Measurements from ENCODE around the gene NDST1. TPM values are rescaled to one million over a fixed set of nuclear protein-coding genes. Genes with fewer than 3 reads are reported as not detected.

Gene NDST1
- total RNA-seq, 1 experiment from 2014 or later, result 69.9 TPM

- TF ChIP-seq HMGXB4 (CRISPR knock-in tag; IDR thresholded peaks at IDR 0.05) (no peak), ZBTB21 (CRISPR knock-in tag; IDR thresholded peaks at IDR 0.05; ENCODE audit: borderline replicate concordance) (no peak), FOXP4 (CRISPR knock-in tag; IDR thresholded peaks at IDR 0.05) (no peak), NR2C2 (CRISPR knock-in tag; IDR thresholded peaks at IDR 0.05) (no peak), NFATC4 (CRISPR knock-in tag; IDR thresholded peaks at IDR 0.05) (no peak)
These were observed 60.7 kb downstream of the NDST1 start (continued) for GRCh38 chr5:150568663-150569062.

- no peak for DNase-seq (ENCODE audit: low spot score)
- TF ChIP-seq NR2C2 (CRISPR knock-in tag; IDR thresholded peaks at IDR 0.05), result no peak
- TF ChIP-seq ZNF423 (CRISPR knock-in tag; IDR thresholded peaks at IDR 0.05), result 0 out of 2 replicates have a peak, but pooled peaks have one; percentile 7
- Mint-ChIP-seq H3K36me3 (no peaks in the 10 kb centered on the region), H3K27me3 (ENCODE audit: low read depth) (no peaks in the 10 kb centered on the region), H3K27ac (no peak overlapping the region), H3K9me3 (no peaks in the 10 kb centered on the region), H3K4me1 (no peaks in the 10 kb centered on the region), H3K4me3 (no peak overlapping the region)
- ChIA-PET CTCF (interaction anchor here (1.4 kb wide), 1 partner anchor 10 kb away, joined by 6 read pairs; no protein-coding TSS in a partner anchor), POLR2A (no interaction called here)
- ATAC-seq, result no peak
These were observed 62.4 kb downstream of the NDST1 start for GRCh38 chr5:150570333-150570732.

- no peaks in the 10 kb centered on the region for H3K27me3 Mint-ChIP-seq (ENCODE audit: low read depth)
- H3K27ac Mint-ChIP-seq, result no peak overlapping the region
- TF ChIP-seq ZBTB43 (CRISPR knock-in tag; IDR thresholded peaks at IDR 0.05) (no peak), ATF6 (CRISPR knock-in tag; IDR thresholded peaks at IDR 0.05) (no peak), KAT7 (CRISPR knock-in tag; IDR thresholded peaks at IDR 0.05; ENCODE audit: borderline replicate concordance) (no peak), USF1 (CRISPR knock-in tag; IDR thresholded peaks at IDR 0.05) (no peak), JAZF1 (CRISPR knock-in tag; IDR thresholded peaks at IDR 0.05) (no peak), FOXP4 (CRISPR knock-in tag; IDR thresholded peaks at IDR 0.05) (no peak), ZNF263 (CRISPR knock-in tag; IDR thresholded peaks at IDR 0.05; ENCODE audit: low read depth) (no peak), ZBTB21 (CRISPR knock-in tag; IDR thresholded peaks at IDR 0.05; ENCODE audit: borderline replicate concordance) (no peak), CBFB (CRISPR knock-in tag; IDR thresholded peaks at IDR 0.05; ENCODE audit: low read depth) (no peak), EMX1 (CRISPR knock-in tag; IDR thresholded peaks at IDR 0.05) (no peak), CREM (CRISPR knock-in tag; IDR thresholded peaks at IDR 0.05) (no peak), HMGXB4 (CRISPR knock-in tag; IDR thresholded peaks at IDR 0.05) (no peak), ESRRA (CRISPR knock-in tag; IDR thresholded peaks at IDR 0.05; ENCODE audit: borderline replicate concordance) (no peak), ZNF512 (CRISPR knock-in tag; IDR thresholded peaks at IDR 0.05; ENCODE audit: borderline replicate concordance) (no peak), FOXP1 (CRISPR knock-in tag; IDR thresholded peaks at IDR 0.05; ENCODE audit: borderline replicate concordance) (no peak), GRHL2 (CRISPR knock-in tag; IDR thresholded peaks at IDR 0.05; ENCODE audit: insufficient replicate concordance, severe bottlenecking) (no peak)
- ChIA-PET CTCF (interaction anchor here (0.7 kb wide), 1 partner anchor 27 kb away, joined by 3 read pairs; no protein-coding TSS in a partner anchor), POLR2A (no interaction called here)
- no peaks in the 10 kb centered on the region for H3K9me3 Mint-ChIP-seq
- no peaks in the 10 kb centered on the region for H3K4me1 Mint-ChIP-seq
- no peak overlapping the region for H3K4me3 Mint-ChIP-seq
- H3K36me3 Mint-ChIP-seq, result no peaks in the 10 kb centered on the region
- DNase-seq (ENCODE audit: low spot score) (no peak), ATAC-seq (no peak)
These were observed 63.9 kb downstream of the NDST1 start for GRCh38 chr5:150571836-150572235.
